Measurements from ENCODE around the gene PCDHA13.
"Not testable (repeated sequence)": the region's sequence is repeated elsewhere in the genome, so short reads cannot be mapped to it uniquely, and the experiment has no call there.

PCDHA13 gene

DNA sequence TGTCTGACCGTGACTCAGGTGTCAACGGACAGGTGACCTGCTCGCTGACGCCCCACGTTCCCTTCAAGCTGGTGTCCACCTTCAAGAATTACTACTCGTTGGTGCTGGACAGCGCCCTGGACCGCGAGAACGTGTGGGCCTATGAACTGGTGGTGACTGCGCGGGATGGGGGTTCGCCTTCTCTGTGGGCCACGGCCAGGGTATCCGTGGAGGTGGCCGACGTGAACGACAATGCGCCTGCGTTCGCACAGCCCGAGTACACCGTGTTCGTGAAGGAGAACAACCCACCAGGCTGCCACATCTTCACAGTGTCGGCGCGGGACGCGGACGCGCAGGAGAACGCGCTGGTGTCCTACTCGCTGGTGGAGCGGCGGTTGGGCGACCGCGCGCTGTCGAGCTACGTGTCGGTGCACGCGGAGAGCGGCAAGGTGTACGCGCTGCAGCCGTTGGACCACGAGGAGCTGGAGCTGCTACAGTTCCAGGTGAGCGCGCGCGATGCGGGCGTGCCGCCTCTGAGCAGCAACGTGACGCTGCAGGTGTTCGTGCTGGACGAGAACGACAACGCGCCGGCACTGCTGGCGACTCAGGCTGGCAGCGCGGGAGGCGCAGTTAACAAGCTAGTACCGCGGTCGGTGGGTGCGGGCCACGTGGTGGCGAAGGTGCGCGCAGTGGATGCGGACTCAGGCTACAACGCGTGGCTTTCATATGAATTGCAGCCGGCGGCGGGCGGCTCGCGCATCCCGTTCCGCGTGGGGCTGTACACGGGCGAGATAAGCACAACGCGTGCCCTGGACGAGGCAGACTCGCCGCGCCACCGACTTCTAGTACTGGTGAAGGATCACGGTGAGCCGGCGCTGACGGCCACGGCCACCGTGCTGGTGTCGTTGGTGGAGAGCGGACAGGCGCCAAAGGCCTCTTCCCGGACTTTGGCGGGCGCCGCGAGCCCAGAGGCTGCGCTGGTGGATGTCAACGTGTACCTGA is 11.4 kb upstream of the PCDHA13 start:
- DNase-seq, result no peak

DNA sequence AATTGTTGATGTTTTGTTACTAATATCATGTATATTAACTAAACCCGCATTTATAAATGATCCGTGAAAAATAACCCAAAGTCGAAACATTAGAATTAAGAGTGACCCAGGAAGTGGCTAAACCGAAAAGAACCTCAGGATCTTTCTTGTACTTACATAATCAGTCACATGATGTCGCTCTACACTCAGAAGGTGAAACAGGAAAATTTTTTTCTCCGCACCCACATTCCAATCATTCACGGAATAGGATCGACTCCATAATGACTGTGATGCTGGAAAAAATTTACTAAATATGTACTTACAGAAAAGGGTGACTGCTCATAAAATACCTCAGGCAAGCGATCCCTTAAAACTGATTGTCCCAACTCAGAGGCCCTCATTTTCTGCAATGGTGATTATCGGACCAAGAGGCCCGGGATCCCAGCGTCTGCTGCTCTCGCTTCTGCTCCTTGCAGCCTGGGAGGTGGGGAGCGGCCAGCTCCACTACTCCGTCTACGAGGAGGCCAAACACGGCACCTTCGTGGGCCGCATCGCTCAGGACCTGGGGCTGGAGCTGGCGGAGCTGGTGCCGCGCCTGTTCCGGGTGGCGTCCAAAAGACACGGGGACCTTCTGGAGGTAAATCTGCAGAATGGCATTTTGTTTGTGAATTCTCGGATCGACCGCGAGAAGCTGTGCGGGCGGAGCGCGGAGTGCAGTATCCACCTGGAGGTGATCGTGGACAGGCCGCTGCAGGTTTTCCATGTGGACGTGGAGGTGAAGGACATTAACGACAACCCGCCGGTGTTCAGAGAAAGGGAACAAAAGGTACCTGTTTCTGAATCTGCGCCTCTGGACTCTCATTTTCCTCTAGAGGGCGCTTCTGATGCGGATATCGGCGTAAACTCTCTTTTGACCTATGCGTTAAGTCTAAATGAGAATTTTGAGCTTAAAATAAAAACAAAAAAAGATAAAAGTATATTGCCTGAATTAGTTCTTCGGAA is 6.5 kb upstream of the PCDHA13 start, which contains the start of gene PCDHA12:
Gene PCDHA12 (plus strand): TSS at position 224 of the 981 bp plus-strand sequence. CDS start 165 bp downstream, at position 389.
- no peak for DNase-seq

DNA sequence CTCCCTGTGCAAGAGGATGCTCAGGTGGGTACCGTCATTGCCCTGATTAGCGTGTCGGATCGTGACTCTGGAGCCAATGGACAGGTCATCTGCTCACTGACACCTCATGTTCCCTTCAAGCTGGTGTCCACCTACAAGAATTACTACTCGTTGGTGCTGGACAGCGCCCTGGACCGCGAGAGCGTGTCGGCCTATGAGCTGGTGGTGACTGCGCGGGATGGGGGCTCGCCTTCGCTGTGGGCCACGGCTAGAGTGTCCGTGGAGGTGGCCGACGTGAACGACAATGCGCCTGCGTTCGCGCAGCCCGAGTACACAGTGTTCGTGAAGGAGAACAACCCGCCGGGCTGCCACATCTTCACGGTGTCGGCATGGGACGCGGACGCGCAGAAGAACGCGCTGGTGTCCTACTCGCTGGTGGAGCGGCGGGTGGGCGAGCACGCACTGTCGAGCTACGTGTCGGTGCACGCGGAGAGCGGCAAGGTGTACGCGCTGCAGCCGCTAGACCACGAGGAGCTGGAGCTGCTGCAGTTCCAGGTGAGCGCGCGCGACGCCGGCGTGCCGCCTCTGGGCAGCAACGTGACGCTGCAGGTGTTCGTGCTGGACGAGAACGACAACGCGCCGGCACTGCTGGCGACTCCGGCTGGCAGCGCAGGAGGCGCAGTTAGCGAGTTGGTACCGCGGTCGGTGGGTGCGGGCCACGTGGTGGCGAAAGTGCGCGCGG is 5.2 kb upstream of the PCDHA13 start:
- DNase-seq, result not testable (repeated sequence)

DNA sequence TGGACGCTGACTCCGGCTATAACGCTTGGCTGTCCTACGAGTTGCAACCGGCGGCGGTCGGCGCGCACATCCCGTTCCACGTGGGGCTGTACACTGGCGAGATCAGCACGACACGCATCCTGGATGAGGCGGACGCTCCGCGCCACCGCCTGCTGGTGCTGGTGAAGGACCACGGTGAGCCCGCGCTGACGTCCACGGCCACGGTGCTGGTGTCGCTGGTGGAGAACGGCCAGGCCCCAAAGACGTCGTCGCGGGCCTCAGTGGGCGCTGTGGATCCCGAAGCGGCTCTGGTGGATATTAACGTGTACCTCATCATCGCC is 4.7 kb upstream of the PCDHA13 start:
- DNase-seq, result no peak

DNA sequence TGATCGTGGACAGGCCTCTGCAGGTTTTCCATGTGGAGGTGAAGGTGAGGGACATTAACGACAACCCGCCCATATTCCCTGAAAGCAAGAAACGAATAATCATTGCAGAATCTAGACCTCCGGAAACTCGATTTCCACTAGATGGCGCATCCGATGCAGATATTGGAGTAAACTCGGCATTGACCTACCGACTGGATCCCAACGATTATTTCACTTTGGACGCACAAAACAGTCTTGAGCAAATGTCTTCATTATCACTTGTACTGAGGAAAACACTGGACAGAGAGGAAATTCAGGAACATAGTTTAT is 621 bp downstream of the PCDHA13 start:
- DNase-seq, result no peak

DNA sequence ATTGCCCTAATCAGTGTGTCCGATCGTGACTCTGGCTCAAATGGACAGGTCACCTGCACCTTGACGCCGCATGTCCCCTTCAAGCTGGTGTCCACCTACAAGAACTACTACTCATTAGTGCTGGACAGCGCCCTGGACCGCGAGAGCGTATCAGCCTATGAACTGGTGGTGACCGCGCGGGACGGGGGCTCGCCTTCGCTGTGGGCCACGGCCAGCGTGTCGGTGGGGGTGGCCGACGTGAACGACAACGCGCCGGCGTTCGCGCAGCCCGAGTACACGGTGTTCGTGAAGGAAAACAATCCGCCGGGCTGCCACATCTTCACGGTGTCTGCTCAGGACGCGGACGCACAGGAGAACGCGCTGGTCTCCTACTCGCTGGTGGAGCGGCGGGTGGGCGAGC is 1.4 kb downstream of the PCDHA13 start:
- no peak for DNase-seq

DNA sequence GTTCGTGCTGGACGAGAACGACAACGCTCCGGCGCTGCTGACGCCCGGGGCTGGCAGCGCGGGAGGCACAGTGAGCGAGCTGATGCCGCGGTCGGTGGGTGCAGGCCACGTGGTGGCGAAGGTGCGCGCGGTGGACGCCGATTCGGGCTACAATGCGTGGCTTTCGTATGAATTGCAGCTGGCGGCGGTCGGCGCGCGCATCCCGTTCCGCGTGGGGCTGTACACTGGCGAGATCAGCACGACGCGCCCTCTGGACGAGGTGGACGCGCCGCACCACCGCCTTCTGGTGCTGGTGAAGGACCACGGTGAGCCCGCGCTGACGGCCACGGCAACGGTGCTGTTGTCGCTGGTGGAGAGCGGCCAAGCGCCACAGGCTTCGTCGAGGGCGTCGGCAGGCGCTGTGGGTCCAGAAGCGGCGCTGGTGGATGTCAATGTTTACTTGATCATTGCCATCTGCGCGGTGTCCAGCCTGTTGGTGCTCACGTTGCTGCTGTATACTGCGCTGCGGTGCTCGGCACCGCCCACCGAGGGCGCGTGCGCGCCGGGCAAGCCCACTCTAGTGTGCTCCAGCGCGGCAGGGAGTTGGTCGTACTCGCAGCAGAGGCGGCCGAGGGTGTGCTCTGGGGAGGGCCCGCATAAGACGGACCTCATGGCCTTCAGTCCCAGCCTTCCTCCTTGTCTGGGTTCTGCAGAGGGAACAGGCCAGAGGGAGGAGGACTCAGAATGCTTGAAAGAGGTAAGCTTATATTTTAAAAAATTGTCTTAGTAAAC is 2.2 kb downstream of the PCDHA13 start:
- DNase-seq, result no peak

DNA sequence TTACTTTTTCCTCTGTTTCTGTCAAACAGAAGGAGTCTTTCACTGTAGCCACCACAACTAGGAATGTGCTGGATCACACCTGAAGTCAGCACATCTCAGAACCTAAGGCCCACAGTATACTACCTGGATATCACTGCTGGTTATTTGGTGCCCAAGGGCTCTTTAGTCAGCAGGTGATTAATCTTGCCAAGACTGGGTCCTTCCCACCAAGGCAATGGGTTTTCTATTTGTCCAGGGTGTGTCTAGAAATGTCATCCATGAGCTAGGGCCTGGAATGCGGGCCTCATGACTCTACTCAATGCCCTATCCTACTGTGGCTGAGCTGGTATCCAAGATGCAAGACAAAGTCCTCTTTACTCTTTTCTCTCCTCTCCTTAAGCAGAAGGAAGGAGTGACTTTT is 34.4 kb downstream of the PCDHA13 start:
- DNase-seq, result no peak

DNA sequence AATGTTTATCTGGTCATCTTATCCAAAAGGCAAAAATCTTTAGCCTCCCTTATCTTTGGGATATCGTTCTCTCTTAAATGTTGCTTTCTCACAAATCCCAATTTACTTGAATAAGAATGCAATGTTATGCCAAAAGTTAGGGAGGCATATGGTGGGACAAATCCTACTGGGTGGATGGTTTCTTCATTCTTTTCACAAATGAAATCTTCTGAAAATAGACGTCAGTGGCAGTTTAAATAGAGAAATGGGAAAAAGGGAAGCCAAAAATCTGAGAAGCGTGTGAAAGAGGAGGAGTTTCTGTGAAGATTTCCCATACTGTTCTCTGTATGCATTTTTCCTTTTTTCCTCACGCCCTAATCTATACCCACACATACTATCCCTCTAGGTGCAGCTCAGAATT is 41.7 kb downstream of the PCDHA13 start:
- no peak for DNase-seq

DNA sequence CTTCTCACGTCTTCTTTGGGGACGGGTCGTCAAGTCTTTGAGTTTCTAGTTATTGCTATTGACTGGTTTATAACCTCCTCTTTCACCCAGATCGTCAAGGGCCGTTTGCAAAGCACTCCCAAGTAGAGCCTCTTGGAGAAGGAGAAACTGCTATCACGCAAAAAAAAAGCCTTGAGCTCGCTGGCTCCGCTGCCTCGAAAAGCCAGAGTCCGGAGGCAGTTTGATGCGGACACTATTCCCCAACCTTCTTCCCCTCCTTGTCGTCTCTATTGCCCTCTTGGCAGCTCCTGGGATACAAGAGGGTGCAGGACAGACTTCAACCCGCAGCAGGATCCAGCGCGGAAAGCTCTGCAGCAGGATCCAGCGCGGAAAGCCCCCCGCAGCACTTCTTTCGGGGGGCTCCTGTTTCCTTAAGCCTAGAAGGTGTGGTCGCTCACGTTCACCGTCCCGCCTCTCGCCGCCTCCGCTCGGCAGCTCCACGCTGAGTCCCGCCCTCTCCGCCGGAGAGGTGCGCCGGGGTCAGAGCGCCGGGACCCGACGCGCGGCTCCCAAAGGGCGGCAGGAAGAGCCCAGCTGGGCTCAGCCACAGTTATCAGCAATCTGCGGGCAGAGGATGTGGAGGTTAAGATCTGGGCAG is 44.0 kb downstream of the PCDHA13 start, which contains the start of gene PCDHAC1:
Gene PCDHAC1 (plus strand): TSS at position 494 of the 637 bp plus-strand sequence. CDS start 594 bp downstream, outside the sequence.
- no peak for DNase-seq

DNA sequence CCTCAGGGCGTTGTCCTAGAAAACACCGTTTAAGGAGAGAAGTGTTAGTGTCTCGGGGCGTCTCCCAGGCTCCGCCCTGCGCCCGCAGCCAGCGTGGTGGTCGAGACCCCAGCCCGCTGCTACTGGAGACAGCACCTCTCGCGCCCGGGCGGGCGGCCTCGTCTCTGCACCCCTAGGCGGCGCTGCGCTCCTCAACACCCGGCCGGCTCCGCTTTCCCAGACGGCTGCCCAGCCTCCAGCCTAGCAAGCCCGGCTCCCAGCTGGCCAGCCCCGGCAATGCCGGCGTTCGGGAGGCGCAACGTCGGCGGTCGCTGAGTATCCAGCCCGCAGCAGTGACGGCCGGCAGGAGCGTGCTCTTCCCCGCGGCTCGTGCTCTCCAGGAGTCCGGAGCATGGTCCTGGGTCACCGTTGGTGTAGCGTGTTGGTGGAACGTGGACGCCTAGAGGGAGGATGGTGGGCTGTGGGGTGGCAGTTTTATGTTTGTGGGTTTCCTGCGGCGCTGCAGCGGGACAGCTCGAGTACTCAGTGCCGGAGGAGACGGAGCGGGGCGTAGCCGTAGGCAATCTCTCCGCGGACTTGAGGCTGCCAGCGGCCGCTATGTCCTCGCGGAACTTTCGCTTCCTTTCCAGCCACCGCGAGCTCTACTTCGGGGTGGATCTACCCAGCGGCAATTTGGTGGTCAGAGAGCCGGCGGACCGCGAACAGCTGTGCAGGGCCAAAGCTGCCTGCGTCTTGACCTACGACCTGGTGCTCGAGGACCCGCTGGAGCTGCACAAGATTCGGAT is 44.7 kb downstream of the PCDHA13 start:
- peak; percentile 78 for DNase-seq

DNA sequence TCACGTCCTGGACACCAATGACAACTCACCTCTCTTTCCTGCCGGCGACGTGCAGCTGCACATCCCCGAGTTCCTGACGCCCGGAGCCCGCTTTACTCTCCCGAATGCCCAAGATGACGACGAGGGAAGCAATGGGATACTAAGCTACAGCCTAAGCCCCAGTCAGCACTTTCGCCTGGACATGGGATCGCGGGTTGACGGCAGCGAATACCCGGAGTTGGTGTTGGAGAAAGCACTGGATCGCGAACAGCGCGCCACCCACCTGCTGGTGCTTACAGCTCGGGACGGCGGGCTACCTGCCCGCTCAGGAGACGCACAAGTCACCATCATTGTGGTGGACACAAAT is 45.3 kb downstream of the PCDHA13 start:
- peak; percentile 42 for DNase-seq
